ENCODE measurements around the gene TBX15.
A peak's percentile ranks its signal among the peaks of the same experiment; 100 is the strongest.
"Not testable (repeated sequence)": the region's sequence is repeated elsewhere in the genome, so short reads cannot be mapped to it uniquely, and the experiment has no call there.

Gene TBX15

GRCh38 chr1:118958140-118958539 lies 30.0 kb downstream of the TBX15 start:
- DNase-seq: no peak

- DNase-seq: not testable (repeated sequence)
These were observed 30.6 kb downstream of the TBX15 start for GRCh38 chr1:118957579-118957978.

- no peak for DNase-seq
These were observed 33.7 kb downstream of the TBX15 start for GRCh38 chr1:118954301-118954905.

GRCh38 chr1:118951270-118951936 lies 36.7 kb downstream of the TBX15 start:
- no peak for DNase-seq

- DNase-seq: no peak
These were observed 38.8 kb downstream of the TBX15 start for GRCh38 chr1:118949315-118949714.

- DNase-seq: no peak
These were observed 39.3 kb downstream of the TBX15 start for GRCh38 chr1:118948846-118949245.

GRCh38 chr1:118948351-118948750 lies 39.8 kb downstream of the TBX15 start:
- DNase-seq: no peak

- DNase-seq: no peak
These were observed 40.4 kb downstream of the TBX15 start for GRCh38 chr1:118947790-118948189.

- no peak for DNase-seq
These were observed 41.0 kb downstream of the TBX15 start for GRCh38 chr1:118947003-118947765.

GRCh38 chr1:118945489-118945888 lies 42.7 kb downstream of the TBX15 start:
- no peak for DNase-seq

- DNase-seq: no peak
These were observed 43.6 kb downstream of the TBX15 start for GRCh38 chr1:118944546-118944945.

- DNase-seq: no peak
These were observed 44.0 kb downstream of the TBX15 start for GRCh38 chr1:118944133-118944532.

- DNase-seq: no peak
These were observed 47.2 kb downstream of the TBX15 start for GRCh38 chr1:118940957-118941356.

GRCh38 chr1:118937413-118938072 lies 50.6 kb downstream of the TBX15 start:
- DNase-seq: no peak

GRCh38 chr1:118934706-118935105 lies 53.4 kb downstream of the TBX15 start:
- no peak for DNase-seq

GRCh38 chr1:118933051-118933781 lies 54.9 kb downstream of the TBX15 start:
- DNase-seq: no peak

GRCh38 chr1:118931876-118932275 lies 56.3 kb downstream of the TBX15 start:
- no peak for DNase-seq

- peak; percentile 75 for DNase-seq
These were observed 59.2 kb downstream of the TBX15 start for GRCh38 chr1:118928739-118929554.

- no peak for DNase-seq
These were observed 60.5 kb downstream of the TBX15 start for GRCh38 chr1:118927427-118928187.

GRCh38 chr1:118926261-118926660 lies 61.9 kb downstream of the TBX15 start:
- no peak for DNase-seq

- DNase-seq: no peak
These were observed 62.5 kb downstream of the TBX15 start for GRCh38 chr1:118925651-118926050.

All from eye (tissue), 1 donor.